ENCODE results near the gene PFKL.
"Not testable (repeated sequence)": the region's sequence is repeated elsewhere in the genome, so short reads cannot be mapped to it uniquely, and the experiment has no call there.

PFKL gene

DNA sequence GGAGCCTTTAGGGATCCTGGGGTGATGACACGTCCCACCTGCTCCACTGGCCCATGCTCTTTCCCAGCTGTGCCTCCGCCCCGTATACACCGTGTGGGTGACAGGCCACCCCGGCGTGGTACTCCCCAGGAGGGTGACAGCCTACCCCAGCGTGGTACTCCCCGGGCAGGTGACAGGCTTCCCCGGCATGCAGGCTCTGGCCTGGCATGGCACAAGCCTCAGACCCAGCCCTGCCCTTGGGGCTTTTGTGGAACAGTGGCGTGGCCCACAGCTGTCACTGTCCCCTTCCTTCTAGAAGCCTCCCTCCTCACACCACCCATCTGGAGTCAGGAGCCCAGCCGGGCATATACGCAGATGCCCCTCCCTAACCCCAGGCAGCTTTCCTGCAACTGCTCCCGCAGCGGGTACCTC, 4.7 kb upstream of the PFKL start:
- no peak for DNase-seq

DNA sequence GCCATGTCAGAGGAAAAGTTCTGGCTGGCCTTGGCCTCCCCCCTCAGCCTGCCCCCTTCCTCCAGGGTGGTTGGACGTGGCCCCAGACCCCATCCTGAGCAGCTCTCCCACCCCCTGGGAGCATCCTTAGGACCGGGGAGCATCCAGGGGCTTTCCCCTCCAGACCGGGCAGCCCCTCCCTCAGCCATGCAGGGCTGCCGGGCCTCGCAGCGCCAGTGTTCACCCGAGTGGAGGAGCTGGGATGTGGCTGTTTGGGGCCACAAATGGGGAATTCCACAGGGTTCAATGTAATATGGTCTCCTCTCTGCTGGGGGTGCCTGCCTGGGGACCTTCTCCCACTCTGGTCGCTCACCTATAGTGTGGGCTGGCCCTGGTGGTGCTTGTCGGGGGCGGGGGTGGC, 4.2 kb upstream of the PFKL start:
- no peak for DNase-seq

DNA sequence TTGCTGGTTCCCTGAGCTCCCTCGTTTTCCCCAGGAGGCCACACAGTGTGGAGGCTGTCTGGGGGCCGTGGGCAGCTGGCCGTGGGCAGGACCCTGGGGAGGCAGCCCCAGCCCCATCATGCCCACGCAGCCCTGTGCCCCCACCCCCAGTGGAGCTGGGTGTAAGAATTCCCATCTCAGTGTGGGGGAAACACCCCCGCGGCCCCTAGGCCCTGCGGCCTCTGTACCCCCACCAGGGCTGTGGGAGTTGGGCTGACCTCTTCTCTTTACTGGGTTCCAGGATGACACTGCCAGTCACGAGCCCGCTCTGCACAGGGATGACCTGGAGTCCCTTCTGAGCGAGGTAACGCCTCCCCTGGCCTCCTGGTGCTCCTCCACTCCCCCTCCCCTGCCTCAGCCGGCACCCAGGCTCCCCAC, 3.7 kb upstream of the PFKL start:
- DNase-seq, result no peak

DNA sequence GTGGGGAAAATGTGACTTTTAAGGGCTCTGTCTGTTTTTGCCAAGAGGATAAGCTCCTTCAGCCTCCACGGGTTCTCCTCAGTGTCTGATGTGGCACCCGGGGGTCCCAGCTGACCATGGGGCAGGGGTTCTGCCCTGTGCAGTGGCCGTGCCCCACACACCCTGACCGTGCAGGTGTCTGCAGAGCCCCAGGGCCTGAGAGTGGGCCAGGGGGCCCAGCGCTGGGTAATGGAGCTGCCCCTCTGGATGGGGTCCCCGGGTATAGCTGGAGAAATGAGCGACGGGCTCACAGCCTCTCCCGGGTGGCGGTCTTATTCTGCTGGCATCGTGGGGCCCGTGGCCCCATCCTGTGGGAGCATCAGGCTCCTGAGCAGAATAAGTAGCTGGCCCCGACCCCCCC, 2.9 kb upstream of the PFKL start:
- DNase-seq, result no peak

DNA sequence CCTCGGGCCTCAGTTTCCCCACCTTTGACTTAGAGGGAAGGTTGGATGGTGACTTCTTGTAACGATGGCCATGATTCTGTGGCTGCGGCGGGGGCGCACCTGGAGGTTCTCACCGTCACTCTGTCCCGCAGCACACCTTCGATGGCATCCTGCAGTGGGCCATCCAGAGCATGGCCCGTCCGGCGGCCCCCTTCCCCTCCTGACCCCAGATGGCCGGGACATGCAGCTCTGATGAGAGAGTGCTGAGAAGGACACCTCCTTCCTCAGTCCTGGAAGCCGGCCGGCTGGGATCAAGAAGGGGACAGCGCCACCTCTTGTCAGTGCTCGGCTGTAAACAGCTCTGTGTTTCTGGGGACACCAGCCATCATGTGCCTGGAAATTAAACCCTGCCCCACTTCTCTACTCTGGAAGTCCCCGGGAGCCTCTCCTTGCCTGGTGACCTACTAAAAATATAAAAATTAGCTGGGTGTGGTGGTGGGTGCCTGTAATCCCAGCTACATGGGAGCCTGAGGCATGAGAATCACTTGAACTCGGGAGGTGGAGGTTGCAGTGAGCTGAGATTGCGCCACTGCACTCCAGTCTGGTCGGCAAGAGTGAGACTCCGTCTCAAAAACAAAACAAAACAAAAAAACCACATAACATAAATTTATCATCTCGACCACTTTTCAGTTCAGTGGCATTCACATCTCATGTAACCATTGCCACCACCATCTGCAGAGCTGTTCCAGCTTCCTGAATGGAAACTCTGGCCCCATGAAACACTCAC, 2.1 kb upstream of the PFKL start:
- DNase-seq, result peak; percentile 59

DNA sequence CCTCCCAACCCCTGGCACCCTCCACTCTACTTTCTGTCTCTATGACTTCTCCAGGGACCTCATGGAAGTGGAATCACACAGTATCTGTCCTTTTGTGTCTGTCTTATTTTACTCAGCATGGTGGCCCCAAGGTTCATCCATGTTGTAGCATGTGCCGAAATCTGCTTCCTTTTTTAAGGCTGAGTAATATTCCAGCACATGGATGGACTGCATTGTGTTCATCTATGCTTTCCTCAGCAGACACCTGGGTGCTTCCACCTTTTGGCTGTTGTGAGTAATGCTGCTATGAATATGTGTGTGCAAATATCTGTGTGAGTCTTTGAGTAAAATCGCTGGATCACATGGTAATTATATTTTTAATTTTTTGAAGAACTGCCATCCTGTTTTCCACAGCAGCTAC, 1.6 kb upstream of the PFKL start:
- no peak for DNase-seq

DNA sequence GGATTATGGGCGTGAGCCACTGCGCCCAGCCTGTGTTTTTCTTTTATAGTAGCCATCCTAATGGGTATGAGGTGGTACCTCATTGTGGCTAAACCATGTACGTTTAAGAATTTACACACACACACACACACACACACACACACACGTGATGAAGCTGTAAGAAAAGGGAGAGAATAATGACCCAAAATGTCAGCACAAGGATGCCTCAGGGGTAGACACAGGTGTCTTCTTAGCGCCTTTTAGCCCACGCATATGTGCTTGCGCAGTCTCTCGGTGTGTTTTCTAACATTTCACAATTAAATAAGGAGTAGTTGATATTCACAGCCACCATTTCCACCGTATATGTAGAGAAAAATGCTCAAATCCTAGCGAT, 782 bp upstream of the PFKL start:
- no peak for DNase-seq

DNA sequence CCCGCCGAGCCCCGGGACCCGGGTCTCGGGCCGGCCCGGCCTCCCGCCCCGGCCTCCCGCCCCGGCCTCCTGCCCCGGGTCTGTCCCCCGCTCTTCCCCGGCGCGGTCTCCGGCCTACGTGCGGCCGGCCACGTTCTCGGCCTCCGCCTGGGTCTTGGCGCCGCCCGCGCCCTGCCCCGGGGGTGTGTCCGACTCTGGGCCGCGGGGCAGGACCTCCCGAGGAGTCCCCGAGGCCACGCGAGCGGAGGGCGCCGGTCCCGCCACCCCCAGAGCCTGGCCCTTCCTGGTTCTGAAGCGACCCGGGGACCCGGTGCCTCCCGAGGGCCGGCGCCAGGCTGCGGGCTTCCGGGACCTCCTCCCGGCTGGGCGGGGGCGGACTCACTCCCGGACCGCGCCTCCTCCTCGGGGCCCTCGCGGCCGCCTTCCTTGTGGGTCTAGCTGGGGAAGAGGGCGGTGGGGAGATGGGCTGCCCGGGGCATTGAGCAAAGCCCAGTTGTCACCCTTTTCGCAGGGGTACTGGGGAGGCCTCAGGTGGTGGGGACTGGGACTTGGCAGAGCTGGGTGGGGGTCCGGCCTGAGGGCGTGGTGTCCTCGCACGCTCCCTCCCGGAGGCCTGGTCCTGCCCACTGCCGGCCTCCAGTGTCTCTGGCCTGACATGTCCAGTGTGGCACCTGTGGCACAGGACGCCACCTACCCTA, 558 bp downstream of the PFKL start:
- DNase-seq, result peak; percentile 29

DNA sequence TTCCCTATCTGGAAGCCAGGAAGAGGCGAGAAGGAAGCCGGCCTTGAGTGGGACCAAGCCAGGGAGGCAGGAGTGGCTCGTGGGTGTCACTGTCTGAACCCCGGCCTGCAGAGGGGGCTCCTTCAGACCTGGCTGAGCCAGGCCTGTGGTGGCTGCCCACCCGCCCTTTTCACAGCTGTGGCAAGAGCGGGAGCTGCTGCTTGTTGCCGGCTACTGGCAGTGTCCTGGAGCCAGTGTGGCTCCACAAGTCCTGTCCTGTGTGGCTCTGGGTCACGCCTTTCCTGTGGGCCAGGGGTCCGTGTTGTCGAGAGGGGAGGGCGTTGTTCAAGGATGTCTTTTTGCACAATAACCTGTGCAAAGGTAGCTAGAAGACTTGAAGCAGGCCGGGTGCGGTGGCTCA, 1.3 kb downstream of the PFKL start:
- DNase-seq, result no peak

DNA sequence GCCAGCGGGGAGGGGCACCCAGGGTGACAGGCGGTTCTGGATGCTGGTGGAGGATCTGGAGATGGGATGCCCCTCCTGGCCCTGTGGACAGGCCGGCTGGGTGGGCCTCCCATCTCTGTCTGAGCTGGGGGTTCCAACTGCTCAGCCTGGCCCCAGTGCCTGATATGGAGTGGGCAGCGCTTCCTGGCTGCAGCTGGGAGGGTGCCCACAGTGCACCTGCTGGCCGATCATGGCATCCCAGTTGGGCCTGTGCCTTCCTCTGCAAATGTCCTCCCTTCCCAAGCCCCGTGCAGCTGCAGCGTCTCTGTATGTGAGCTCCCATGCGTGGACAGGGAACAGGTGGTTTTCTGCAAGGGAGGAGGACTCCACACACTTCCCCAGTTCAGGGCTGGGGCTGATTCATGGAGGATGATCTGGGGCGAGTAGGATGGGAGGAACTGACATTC, 2.1 kb downstream of the PFKL start:
- no peak for DNase-seq

DNA sequence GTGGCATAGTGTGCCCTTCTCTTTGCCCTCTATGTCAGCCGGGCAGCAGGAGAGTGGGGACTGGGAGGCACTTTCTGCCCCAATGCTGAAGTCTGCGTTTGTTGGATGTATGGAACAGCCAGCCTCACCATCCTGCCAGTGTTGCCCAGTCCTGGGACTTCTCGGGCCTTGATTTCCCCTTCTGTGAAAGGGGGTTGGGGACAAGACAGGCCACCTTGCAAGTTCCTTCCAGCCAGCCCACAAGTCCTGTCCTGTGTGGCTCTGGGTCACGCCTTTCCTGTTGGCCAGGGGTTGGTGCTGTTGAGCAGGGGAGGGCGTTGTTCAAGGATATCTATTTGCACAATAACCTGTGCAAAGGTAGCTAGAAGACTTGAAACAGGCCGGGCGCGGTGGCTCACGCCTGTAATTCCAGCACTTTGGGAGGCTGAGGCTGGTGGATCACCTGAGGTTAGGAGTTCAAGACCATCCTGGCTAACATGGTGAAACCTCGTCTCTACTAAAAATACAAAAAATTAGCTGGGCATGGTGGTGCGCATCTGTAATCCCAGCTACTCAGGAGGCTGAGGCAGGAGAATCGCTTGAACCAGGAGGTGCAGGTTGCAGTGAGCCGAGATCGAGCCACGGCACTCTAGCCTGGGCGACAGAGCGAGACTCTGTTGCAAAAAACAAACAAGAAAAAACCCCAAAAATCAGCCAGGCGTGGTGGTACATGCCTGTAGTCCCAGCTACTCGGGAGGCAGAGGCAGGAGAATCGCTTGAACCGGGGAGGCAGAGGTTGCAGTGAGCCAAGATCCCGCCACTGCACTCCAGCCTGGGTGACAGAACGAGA, 2.9 kb downstream of the PFKL start:
- DNase-seq, result not testable (repeated sequence)

DNA sequence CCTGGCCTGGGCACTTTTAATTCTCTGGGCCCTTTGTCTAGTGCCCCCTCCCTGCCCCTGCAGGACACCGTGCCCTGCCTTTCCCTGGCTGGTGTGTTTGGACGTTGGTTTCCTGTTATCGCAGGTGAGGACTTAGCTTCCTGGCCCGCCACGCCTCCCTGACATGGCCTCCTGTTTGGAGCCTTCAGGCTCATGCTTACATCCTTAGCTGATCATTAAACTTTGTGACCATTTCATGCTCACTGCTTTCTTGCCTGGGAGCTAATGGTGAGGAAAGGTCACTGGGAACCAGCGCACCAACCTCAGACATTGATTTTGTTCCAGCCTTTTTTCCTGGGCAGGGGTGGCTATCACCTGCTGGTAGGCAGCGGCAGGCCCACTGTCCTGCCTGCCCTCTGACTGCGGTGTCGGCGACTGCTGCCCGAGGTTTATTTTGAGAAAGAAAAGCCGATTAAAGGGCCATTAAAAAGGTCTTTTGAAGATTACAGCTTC, 3.7 kb downstream of the PFKL start:
- DNase-seq, result no peak

DNA sequence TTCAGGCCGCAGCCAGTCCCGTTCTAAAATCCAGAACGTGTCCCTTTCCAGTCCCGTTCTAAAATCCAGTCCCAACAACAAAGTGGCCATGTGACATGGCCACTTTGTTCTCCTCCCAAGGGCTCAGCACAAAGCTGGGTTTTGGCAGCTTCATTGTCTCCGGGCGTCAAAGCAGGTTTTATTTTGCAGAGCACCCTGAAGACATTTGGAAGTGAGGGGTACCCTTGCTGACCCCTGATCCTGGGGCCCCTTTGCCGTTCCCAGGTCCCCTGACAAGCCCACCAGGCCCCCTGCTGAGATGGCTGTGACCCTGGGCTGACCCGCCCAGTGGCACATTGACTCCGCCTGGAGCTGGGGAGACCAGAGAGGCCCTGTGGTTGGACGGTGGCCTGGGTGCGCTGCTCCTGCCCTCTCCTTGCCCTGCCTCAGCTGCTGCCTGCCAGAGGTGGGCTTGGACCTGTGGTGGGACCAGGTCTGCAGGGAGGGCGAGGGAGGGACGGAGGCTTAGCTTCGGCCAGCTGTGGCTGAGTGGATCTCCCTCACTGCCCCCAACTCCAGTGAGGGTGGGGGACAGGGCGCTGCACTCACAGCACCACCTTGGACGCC, 4.3 kb downstream of the PFKL start:
- no peak for DNase-seq

DNA sequence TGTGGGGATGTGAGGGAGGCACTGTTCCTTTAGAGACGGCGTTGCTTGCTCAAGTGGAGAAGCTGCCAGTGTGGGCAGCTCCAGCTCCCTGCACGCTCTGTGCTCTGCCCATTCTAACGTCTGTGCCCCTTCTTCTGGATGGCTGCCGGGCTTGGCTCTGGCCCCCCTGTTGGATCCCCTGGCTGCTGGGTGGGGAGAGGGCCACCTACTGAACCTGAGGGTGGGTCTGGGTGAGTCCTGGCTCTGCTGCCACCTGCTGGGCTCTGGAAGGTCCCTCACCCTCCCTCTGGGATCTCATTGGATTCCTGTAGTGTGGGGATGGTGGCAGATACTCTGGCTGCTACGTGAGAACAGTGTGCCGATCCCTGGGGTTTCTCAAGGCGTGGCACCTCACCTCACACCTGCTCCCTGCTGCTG, 5.0 kb downstream of the PFKL start:
- DNase-seq, result no peak

DNA sequence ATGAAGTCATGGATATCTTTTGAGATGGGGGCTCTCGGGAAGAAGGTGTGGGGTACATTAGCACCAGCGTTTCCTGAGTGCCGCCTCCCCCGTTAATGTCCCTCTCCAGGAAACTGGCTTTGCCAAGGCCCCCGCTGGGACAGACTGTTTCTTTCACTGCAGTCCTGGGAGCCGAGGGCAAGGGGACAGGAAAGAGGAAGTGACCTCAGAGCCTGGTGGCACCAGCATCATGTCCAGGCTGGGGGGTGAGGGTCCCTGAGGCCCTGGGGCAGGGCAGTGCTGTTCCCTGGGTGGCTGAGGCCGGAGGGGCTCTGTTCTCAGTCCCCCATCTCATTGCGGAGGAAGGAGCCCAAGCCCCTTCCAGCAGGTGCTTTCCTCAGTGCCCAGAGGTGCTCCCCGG, 5.8 kb downstream of the PFKL start:
- DNase-seq, result no peak

DNA sequence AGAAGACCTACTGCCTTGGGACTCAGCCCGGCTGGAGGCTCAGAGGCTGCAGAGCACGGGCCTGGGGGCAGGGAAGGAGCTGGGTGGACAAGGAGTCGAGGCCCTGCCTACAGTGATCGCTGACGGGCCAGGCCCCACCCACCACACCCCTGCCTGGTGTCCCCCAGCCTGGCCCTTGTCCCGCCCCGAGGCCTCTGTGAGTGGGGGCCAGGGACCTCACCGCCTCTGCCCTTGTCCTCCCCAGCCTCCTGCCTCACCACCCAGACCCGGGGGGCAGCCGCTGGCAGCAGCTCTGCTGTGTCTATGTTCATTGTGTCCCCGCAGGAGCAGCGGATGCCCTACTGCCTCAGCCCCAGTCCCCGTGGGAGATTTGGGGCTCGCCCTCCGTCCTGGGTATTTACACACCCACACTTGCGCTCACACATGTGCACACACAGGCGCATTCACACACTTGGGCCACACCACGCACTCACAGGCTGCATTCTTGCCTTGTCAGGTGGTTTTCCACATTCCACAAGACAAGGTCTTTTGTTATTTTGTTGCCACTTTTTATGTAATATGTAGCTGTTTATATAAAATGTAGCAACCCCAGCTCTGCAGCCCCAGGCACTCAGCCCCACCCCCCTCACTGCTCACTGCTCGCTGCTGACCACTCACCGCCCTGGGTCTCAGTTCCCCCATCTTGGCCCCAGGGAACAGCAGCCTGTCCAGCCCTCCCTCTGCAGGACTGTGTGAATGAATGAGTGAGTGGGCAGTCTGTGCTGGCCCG, 7.3 kb downstream of the PFKL start:
- no peak for DNase-seq

DNA sequence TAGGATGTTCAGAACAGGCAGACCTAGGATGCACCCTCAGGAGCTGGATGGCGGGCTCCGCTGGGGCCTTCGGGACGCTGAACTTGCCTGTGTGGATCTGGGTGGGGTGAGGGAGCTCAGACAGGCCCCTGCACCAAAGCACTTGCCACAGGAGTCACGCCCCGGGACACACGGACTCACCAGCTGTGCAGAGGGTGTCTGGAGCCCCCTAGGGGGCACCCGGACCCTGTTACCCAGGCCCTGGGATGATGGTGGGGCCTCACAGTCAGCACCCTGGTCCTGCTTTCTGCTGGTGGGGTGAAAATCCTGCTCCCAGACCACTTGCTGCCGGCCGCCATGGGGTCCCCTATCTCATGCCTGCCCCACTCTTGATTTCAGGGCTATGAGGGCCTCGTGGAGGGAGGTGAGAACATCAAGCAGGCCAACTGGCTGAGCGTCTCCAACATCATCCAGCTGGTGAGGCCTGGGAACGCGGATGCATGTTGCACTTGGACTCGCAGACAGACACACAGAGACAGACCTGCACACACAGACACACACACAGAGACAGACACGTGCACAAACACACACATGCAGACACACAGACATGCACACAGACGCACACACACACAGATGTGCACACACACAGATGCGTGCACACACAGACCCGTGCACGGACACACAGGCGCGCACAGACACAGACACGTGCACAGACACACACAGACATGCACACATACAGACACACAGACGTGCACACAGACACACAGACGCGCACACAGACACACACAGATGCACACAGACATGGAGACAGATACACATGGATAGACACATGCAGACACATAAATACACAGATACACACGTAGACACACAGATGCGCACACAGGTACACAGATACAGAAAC, 11.0 kb downstream of the PFKL start:
- no peak for DNase-seq

DNA sequence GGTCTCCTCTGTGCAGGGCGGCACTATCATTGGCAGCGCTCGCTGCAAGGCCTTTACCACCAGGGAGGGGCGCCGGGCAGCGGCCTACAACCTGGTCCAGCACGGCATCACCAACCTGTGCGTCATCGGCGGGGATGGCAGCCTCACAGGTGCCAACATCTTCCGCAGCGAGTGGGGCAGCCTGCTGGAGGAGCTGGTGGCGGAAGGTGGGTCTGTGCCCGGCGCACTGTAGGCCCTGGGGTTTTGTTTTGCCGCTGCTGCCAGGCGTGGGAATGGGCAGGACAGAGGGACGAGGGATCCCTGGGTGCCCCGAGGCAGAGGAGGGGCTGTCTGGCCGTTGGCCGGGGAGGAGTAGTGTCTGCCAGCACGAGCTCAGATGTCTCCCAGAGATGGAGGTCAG, 12.2 kb downstream of the PFKL start:
- no peak for DNase-seq

DNA sequence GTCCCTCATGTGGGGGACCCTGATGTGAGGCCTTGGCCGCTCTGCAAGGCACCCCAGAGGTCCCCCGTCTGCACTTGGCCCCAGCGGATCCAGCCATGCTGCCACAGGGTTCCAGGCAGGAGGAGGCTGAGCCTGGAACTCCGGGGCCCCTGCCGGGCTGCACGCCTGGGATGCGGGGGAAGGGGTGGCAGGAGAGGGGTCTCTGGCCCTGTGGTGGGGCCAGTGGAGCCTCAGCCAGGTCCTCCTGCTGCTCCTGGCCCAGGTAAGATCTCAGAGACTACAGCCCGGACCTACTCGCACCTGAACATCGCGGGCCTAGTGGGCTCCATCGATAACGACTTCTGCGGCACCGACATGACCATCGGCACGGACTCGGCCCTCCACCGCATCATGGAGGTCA, 12.9 kb downstream of the PFKL start:
- DNase-seq, result no peak

DNA sequence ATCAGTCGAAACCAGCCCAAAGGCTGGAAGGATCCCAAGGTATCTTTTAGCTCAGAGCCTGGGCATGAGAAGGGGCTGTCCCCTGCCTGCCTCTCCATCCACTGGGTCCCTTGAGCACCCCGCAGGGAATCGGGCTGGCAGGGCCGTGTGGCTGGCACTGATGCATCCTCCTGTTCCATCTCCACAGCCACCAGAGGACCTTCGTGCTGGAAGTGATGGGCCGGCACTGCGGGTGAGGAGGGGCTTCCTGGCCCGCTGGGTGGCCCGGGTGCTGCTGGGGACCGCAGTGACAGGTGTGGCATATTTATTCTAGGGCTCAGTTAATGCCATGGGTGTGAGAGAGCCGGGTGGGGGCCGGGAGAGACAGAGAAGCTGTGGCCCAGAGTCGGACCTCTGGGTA, 13.6 kb downstream of the PFKL start:
- DNase-seq, result no peak

DNA sequence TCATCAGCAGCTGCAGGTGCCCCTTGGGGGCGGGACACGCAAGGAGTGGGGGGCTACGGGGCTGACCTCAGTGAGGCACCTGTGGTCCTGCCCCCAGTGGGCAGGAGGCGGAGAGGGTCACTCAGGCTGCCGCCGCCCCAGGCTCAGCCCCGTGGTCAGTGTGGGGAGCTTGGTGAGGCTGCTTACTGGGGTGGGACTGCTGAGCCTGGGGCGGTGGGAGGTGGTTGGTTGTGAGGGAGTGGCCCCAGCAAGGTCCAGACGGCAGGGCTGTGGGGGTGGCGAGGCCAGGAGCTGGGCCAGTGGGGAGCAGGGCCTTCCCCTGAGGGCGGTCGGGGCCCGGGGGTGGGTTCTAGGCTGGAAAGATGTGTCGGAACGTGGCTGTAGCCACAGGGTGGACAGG, 14.3 kb downstream of the PFKL start:
- DNase-seq, result no peak

Measured in KG1 (cell line).